Measurements from ENCODE around the gene FANCL. TPM values are rescaled to one million over a fixed set of nuclear protein-coding genes. Genes with fewer than 3 reads are reported as not detected.
"Not testable (repeated sequence)": the region's sequence is repeated elsewhere in the genome, so short reads cannot be mapped to it uniquely, and the experiment has no call there.

The FANCL gene
- polyA plus RNA-seq, 2 donors: 9.4 to 22.0 TPM

- no peak overlapping the region for H3K27ac ChIP-seq (ENCODE audit: low read depth in 2 of 2, low read length in 1 of 2)
- WGBS, 2 donors: 96 to 97% methylated on average over 3 of the region's 3 CpGs
- no peaks in the 10 kb centered on the region for H3K27me3 ChIP-seq (ENCODE audit: control insufficient read depth in 1 of 2, insufficient read depth in 2 of 2, low read length in 2 of 2)
- no peak overlapping the region for H3K4me3 ChIP-seq (ENCODE audit: low read depth in 1 of 2, low read length in 2 of 2)
- peaks cover 0 to 2% of the 10 kb centered on the region in 2 donors for H3K36me3 ChIP-seq (ENCODE audit: control insufficient read depth in 2 of 2, insufficient read depth in 2 of 2, low read length in 1 of 2)
- H3K4me1 ChIP-seq (ENCODE audit: control insufficient read depth in 2 of 2, insufficient read depth in 2 of 2, low read length in 1 of 2): no peaks in the 10 kb centered on the region
- no peaks in the 10 kb centered on the region for H3K9me3 ChIP-seq (ENCODE audit: control insufficient read depth in 2 of 2, insufficient read depth in 1 of 2, low read depth in 1 of 2, low read length in 1 of 2)
These were observed 77.2 kb downstream of the FANCL start for GRCh38 chr2:58163913-58164312.

- Histone ChIP-seq H3K9me3 (ENCODE audit: control insufficient read depth in 2 of 2, insufficient read depth in 1 of 2, low read depth in 1 of 2, low read length in 1 of 2) (no peaks in the 10 kb centered on the region), H3K4me1 (ENCODE audit: control insufficient read depth in 2 of 2, insufficient read depth in 2 of 2, low read length in 1 of 2) (no peaks in the 10 kb centered on the region), H3K27me3 (ENCODE audit: control insufficient read depth in 1 of 2, insufficient read depth in 2 of 2, low read length in 2 of 2) (no peaks in the 10 kb centered on the region), H3K36me3 (ENCODE audit: control insufficient read depth in 2 of 2, insufficient read depth in 2 of 2, low read length in 1 of 2) (peaks cover 3 to 4% of the 10 kb centered on the region in 2 donors), H3K27ac (ENCODE audit: low read depth in 2 of 2, low read length in 1 of 2) (no peak overlapping the region), H3K4me3 (ENCODE audit: low read depth in 1 of 2, low read length in 2 of 2) (no peak overlapping the region)
- 78 to 79% methylated on average over 4 of the region's 4 CpGs for WGBS, 2 donors
These were observed 82.6 kb downstream of the FANCL start for GRCh38 chr2:58158481-58158880.

- Histone ChIP-seq H3K27me3 (ENCODE audit: control insufficient read depth in 1 of 2, insufficient read depth in 2 of 2, low read length in 2 of 2) (no peaks in the 10 kb centered on the region), H3K36me3 (ENCODE audit: control insufficient read depth in 2 of 2, insufficient read depth in 2 of 2, low read length in 1 of 2) (peaks cover 3 to 4% of the 10 kb centered on the region in 2 donors), H3K4me1 (ENCODE audit: control insufficient read depth in 2 of 2, insufficient read depth in 2 of 2, low read length in 1 of 2) (no peaks in the 10 kb centered on the region), H3K9me3 (ENCODE audit: control insufficient read depth in 2 of 2, insufficient read depth in 1 of 2, low read depth in 1 of 2, low read length in 1 of 2) (no peaks in the 10 kb centered on the region), H3K4me3 (ENCODE audit: low read depth in 1 of 2, low read length in 2 of 2) (no peak overlapping the region), H3K27ac (ENCODE audit: low read depth in 2 of 2, low read length in 1 of 2) (no peak overlapping the region)
These were observed 83.4 kb downstream of the FANCL start for GRCh38 chr2:58157754-58158153.

GRCh38 chr2:58156780-58157179 lies 84.3 kb downstream of the FANCL start:
- Histone ChIP-seq H3K9me3 (ENCODE audit: control insufficient read depth in 2 of 2, insufficient read depth in 1 of 2, low read depth in 1 of 2, low read length in 1 of 2) (no peaks in the 10 kb centered on the region), H3K36me3 (ENCODE audit: control insufficient read depth in 2 of 2, insufficient read depth in 2 of 2, low read length in 1 of 2) (peaks cover 3 to 4% of the 10 kb centered on the region in 2 donors), H3K27me3 (ENCODE audit: control insufficient read depth in 1 of 2, insufficient read depth in 2 of 2, low read length in 2 of 2) (no peaks in the 10 kb centered on the region), H3K4me1 (ENCODE audit: control insufficient read depth in 2 of 2, insufficient read depth in 2 of 2, low read length in 1 of 2) (no peaks in the 10 kb centered on the region), H3K27ac (ENCODE audit: low read depth in 2 of 2, low read length in 1 of 2) (no peak overlapping the region), H3K4me3 (ENCODE audit: low read depth in 1 of 2, low read length in 2 of 2) (no peak overlapping the region)

- WGBS, 2 donors: 92 to 99% methylated on average over 7 of the region's 7 CpGs
- Histone ChIP-seq H3K27ac (ENCODE audit: low read depth in 2 of 2, low read length in 1 of 2) (no peak overlapping the region), H3K4me3 (ENCODE audit: low read depth in 1 of 2, low read length in 2 of 2) (no peak overlapping the region), H3K9me3 (ENCODE audit: control insufficient read depth in 2 of 2, insufficient read depth in 1 of 2, low read depth in 1 of 2, low read length in 1 of 2) (no peaks in the 10 kb centered on the region), H3K36me3 (ENCODE audit: control insufficient read depth in 2 of 2, insufficient read depth in 2 of 2, low read length in 1 of 2) (peaks cover 2 to 3% of the 10 kb centered on the region in 2 donors), H3K27me3 (ENCODE audit: control insufficient read depth in 1 of 2, insufficient read depth in 2 of 2, low read length in 2 of 2) (no peaks in the 10 kb centered on the region), H3K4me1 (ENCODE audit: control insufficient read depth in 2 of 2, insufficient read depth in 2 of 2, low read length in 1 of 2) (no peaks in the 10 kb centered on the region)
These were observed 85.9 kb downstream of the FANCL start for GRCh38 chr2:58155160-58155778.

- WGBS, 2 donors: 54 to 74% methylated on average over 1 of the region's 1 CpG
- Histone ChIP-seq H3K36me3 (ENCODE audit: control insufficient read depth in 2 of 2, insufficient read depth in 2 of 2, low read length in 1 of 2) (no peaks in the 10 kb centered on the region), H3K27me3 (ENCODE audit: control insufficient read depth in 1 of 2, insufficient read depth in 2 of 2, low read length in 2 of 2) (no peaks in the 10 kb centered on the region), H3K4me1 (ENCODE audit: control insufficient read depth in 2 of 2, insufficient read depth in 2 of 2, low read length in 1 of 2) (no peaks in the 10 kb centered on the region), H3K9me3 (ENCODE audit: control insufficient read depth in 2 of 2, insufficient read depth in 1 of 2, low read depth in 1 of 2, low read length in 1 of 2) (no peaks in the 10 kb centered on the region), H3K4me3 (ENCODE audit: low read depth in 1 of 2, low read length in 2 of 2) (no peak overlapping the region), H3K27ac (ENCODE audit: low read depth in 2 of 2, low read length in 1 of 2) (no peak overlapping the region)
These were observed 94.4 kb downstream of the FANCL start for GRCh38 chr2:58146707-58147106.

- not testable (repeated sequence) for H3K9me3 ChIP-seq (ENCODE audit: control insufficient read depth in 2 of 2, insufficient read depth in 1 of 2, low read depth in 1 of 2, low read length in 1 of 2); H3K4me1 ChIP-seq (ENCODE audit: control insufficient read depth in 2 of 2, insufficient read depth in 2 of 2, low read length in 1 of 2); H3K36me3 ChIP-seq (ENCODE audit: control insufficient read depth in 2 of 2, insufficient read depth in 2 of 2, low read length in 1 of 2); H3K27ac ChIP-seq (ENCODE audit: low read depth in 2 of 2, low read length in 1 of 2); H3K4me3 ChIP-seq (ENCODE audit: low read depth in 1 of 2, low read length in 2 of 2); H3K27me3 ChIP-seq (ENCODE audit: control insufficient read depth in 1 of 2, insufficient read depth in 2 of 2, low read length in 2 of 2)
- WGBS, 2 donors: 98 to 99% methylated on average over 6 of the region's 6 CpGs
These were observed 95.4 kb downstream of the FANCL start for GRCh38 chr2:58145769-58146168.

GRCh38 chr2:58140508-58141072 lies 100.5 kb downstream of the FANCL start:
- no peaks in the 10 kb centered on the region for H3K4me1 ChIP-seq (ENCODE audit: control insufficient read depth in 2 of 2, insufficient read depth in 2 of 2, low read length in 1 of 2)
- H3K27me3 ChIP-seq (ENCODE audit: control insufficient read depth in 1 of 2, insufficient read depth in 2 of 2, low read length in 2 of 2): no peaks in the 10 kb centered on the region
- H3K9me3 ChIP-seq (ENCODE audit: control insufficient read depth in 2 of 2, insufficient read depth in 1 of 2, low read depth in 1 of 2, low read length in 1 of 2): no peaks in the 10 kb centered on the region
- H3K27ac ChIP-seq (ENCODE audit: low read depth in 2 of 2, low read length in 1 of 2): no peak overlapping the region
- no peak overlapping the region for H3K4me3 ChIP-seq (ENCODE audit: low read depth in 1 of 2, low read length in 2 of 2)
- H3K36me3 ChIP-seq (ENCODE audit: control insufficient read depth in 2 of 2, insufficient read depth in 2 of 2, low read length in 1 of 2): no peaks in the 10 kb centered on the region
- WGBS, 2 donors: 87 to 88% methylated on average over 3 of the region's 3 CpGs

GRCh38 chr2:58138396-58139030 lies 102.6 kb downstream of the FANCL start:
- WGBS, 2 donors: 93% methylated on average over 3 of the region's 3 CpGs

GRCh38 chr2:58137856-58138255 lies 103.3 kb downstream of the FANCL start:
- WGBS, 2 donors: 89 to 90% methylated on average over 1 of the region's 1 CpG
- H3K4me1 ChIP-seq (ENCODE audit: control insufficient read depth in 2 of 2, insufficient read depth in 2 of 2, low read length in 1 of 2): no peaks in the 10 kb centered on the region
- H3K27ac ChIP-seq (ENCODE audit: low read depth in 2 of 2, low read length in 1 of 2): no peak overlapping the region
- no peaks in the 10 kb centered on the region for H3K9me3 ChIP-seq (ENCODE audit: control insufficient read depth in 2 of 2, insufficient read depth in 1 of 2, low read depth in 1 of 2, low read length in 1 of 2)
- no peaks in the 10 kb centered on the region for H3K36me3 ChIP-seq (ENCODE audit: control insufficient read depth in 2 of 2, insufficient read depth in 2 of 2, low read length in 1 of 2)
- H3K27me3 ChIP-seq (ENCODE audit: control insufficient read depth in 1 of 2, insufficient read depth in 2 of 2, low read length in 2 of 2): no peaks in the 10 kb centered on the region
- H3K4me3 ChIP-seq (ENCODE audit: low read depth in 1 of 2, low read length in 2 of 2): no peak overlapping the region

More at GRCh38 chr2:58138396-58139030, 102.6 kb downstream of the FANCL start:
- Histone ChIP-seq H3K9me3 (ENCODE audit: control insufficient read depth in 2 of 2, insufficient read depth in 1 of 2, low read depth in 1 of 2, low read length in 1 of 2) (no peaks in the 10 kb centered on the region), H3K27ac (ENCODE audit: low read depth in 2 of 2, low read length in 1 of 2) (no peak overlapping the region), H3K27me3 (ENCODE audit: control insufficient read depth in 1 of 2, insufficient read depth in 2 of 2, low read length in 2 of 2) (no peaks in the 10 kb centered on the region), H3K4me1 (ENCODE audit: control insufficient read depth in 2 of 2, insufficient read depth in 2 of 2, low read length in 1 of 2) (no peaks in the 10 kb centered on the region), H3K4me3 (ENCODE audit: low read depth in 1 of 2, low read length in 2 of 2) (no peak overlapping the region), H3K36me3 (ENCODE audit: control insufficient read depth in 2 of 2, insufficient read depth in 2 of 2, low read length in 1 of 2) (no peaks in the 10 kb centered on the region)
